Osteoblast (primary cell): ENCODE results near the gene CFAP141. TPM values are rescaled to one million over a fixed set of nuclear protein-coding genes. Genes with fewer than 3 reads are reported as not detected.
A peak's percentile ranks its signal among the peaks of the same experiment; 100 is the strongest.

ENCODE experiments used
- DNase-seq: peaks from one replicate; pipeline ENCODE4 v3.0.0; 2011; ENCODE audit warnings: low spot score, mixed read lengths; ENCODE audit not compliant: insufficient read length; ENCODE audit errors: missing footprints
- H2AFZ ChIP-seq: 2 replicates; pipeline ENCODE4 v1.6.0; 2011; ENCODE audit warnings: mild to moderate bottlenecking, low read length
- H3K27ac ChIP-seq: 2 replicates; pipeline ENCODE4 v1.5.1; 2011; ENCODE audit warnings: mild to moderate bottlenecking, low read depth, low read length, moderate library complexity
- H3K27me3 ChIP-seq: 2 replicates; pipeline ENCODE4 v1.6.0; 2012; ENCODE audit warnings: mild to moderate bottlenecking, control low read depth, inconsistent platforms, low read length, moderate library complexity; ENCODE audit not compliant: insufficient read depth
- H3K36me3 ChIP-seq: 2 replicates; pipeline ENCODE4 v1.5.1; 2011; ENCODE audit warnings: mild to moderate bottlenecking, low read length, control low read depth, moderate library complexity; ENCODE audit not compliant: insufficient read depth
- H3K4me1 ChIP-seq: 2 replicates; pipeline ENCODE4 v1.5.1; 2011; ENCODE audit warnings: mild to moderate bottlenecking, low read length, control low read depth, moderate library complexity; ENCODE audit not compliant: insufficient read depth
- H3K4me2 ChIP-seq: 2 replicates; pipeline ENCODE4 v1.6.0; 2011; ENCODE audit warnings: mild to moderate bottlenecking, low read length; ENCODE audit not compliant: insufficient read depth
- H3K4me3 ChIP-seq: fragments of 200-600 bp; sonication (generic); 3 replicates; pipeline ENCODE4 v1.5.1; 2012; ENCODE audit warnings: mild to moderate bottlenecking, low read length, inconsistent platforms; ENCODE audit not compliant: insufficient read depth
- H3K79me2 ChIP-seq: 2 replicates; pipeline ENCODE4 v1.6.0; 2012; ENCODE audit warnings: mild to moderate bottlenecking, low read length, control low read depth, inconsistent platforms; ENCODE audit not compliant: insufficient read depth
- H3K9me3 ChIP-seq: 2 replicates; pipeline ENCODE4 v1.5.1; 2011; ENCODE audit warnings: low read depth, low read length, control low read depth
- H4K20me1 ChIP-seq: 2 replicates; pipeline ENCODE4 v1.6.0; 2012; ENCODE audit warnings: mild to moderate bottlenecking, low read length, control low read depth; ENCODE audit not compliant: insufficient read depth
- total RNA-seq: library from RNA; depleted of rRNA; stranded (reverse); fragments of >200 nt; gene quantifications from 2 replicates; pipeline ENCODE4 v1.2.3, GENCODE V29; 2012
- TF ChIP-seq, protein P1 (sequence below): IDR thresholded peaks from 2 replicates; pipeline ENCODE4 v1.5.1; 2011; ENCODE audit warnings: mild to moderate bottlenecking, low read depth, low read length, moderate library complexity; ENCODE audit errors: extremely low read depth

Gene CFAP141
- total RNA-seq, 1 donor, result not detected

GRCh38 chr1:154218545-154218944, 12.4 kb upstream of the CFAP141 start:
- Histone ChIP-seq H3K4me2 (peak overlapping the region; percentile 84), H4K20me1 (peaks cover 40% of the 10 kb centered on the region), H2AFZ (no peak overlapping the region), H3K27me3 (no peaks in the 10 kb centered on the region), H3K36me3 (peaks cover 37% of the 10 kb centered on the region), H3K27ac (peak overlapping the region; percentile 100), H3K4me3 (peak overlapping the region; percentile 96), H3K79me2 (peaks cover 74% of the 10 kb centered on the region), H3K9me3 (no peaks in the 10 kb centered on the region), H3K4me1 (peaks cover 39% of the 10 kb centered on the region)
- DNase-seq, result no peak
- TF ChIP-seq, protein P1, sequence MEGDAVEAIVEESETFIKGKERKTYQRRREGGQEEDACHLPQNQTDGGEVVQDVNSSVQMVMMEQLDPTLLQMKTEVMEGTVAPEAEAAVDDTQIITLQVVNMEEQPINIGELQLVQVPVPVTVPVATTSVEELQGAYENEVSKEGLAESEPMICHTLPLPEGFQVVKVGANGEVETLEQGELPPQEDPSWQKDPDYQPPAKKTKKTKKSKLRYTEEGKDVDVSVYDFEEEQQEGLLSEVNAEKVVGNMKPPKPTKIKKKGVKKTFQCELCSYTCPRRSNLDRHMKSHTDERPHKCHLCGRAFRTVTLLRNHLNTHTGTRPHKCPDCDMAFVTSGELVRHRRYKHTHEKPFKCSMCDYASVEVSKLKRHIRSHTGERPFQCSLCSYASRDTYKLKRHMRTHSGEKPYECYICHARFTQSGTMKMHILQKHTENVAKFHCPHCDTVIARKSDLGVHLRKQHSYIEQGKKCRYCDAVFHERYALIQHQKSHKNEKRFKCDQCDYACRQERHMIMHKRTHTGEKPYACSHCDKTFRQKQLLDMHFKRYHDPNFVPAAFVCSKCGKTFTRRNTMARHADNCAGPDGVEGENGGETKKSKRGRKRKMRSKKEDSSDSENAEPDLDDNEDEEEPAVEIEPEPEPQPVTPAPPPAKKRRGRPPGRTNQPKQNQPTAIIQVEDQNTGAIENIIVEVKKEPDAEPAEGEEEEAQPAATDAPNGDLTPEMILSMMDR, result no peak

GRCh38 chr1:154213274-154213673, 7.1 kb upstream of the CFAP141 start:
- H3K27ac ChIP-seq, result peak overlapping the region; percentile 28
- H4K20me1 ChIP-seq, result peaks cover 26% of the 10 kb centered on the region
- DNase-seq, result peak; percentile 93
- H2AFZ ChIP-seq, result no peak overlapping the region
- H3K4me3 ChIP-seq, result no peak overlapping the region
- H3K79me2 ChIP-seq, result peaks cover 30% of the 10 kb centered on the region
- no peaks in the 10 kb centered on the region for H3K27me3 ChIP-seq
- TF ChIP-seq, protein P1, result no peak
- no peaks in the 10 kb centered on the region for H3K9me3 ChIP-seq
- peaks cover 74% of the 10 kb centered on the region for H3K36me3 ChIP-seq
- H3K4me1 ChIP-seq, result peaks cover 17% of the 10 kb centered on the region
- H3K4me2 ChIP-seq, result no peak overlapping the region

DNA sequence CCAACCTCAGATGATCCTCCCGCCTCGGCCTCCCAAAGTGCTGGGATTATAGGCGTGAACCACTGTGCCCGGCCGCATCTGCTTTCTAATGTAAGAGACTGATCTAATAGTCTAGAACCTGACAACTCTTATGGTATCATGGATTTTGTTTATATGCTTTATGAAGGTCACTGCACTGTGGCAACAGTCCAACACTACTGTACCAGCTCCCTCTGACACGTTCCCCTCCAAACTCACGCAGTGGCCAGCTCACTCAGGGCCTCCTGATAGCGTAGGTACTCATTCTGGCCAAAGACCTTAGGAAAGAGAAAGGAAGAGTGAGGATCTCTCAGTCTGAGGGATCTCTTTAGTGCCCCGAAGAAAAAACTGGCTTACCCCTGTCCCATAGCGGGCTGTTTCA, 6.0 kb upstream of the CFAP141 start:
- Histone ChIP-seq H3K79me2 (peaks cover 18% of the 10 kb centered on the region), H3K4me2 (no peak overlapping the region), H4K20me1 (peaks cover 18% of the 10 kb centered on the region), H3K36me3 (peaks cover 74% of the 10 kb centered on the region), H2AFZ (no peak overlapping the region), H3K4me3 (no peak overlapping the region), H3K27ac (no peak overlapping the region), H3K27me3 (no peaks in the 10 kb centered on the region), H3K4me1 (peaks cover 15% of the 10 kb centered on the region), H3K9me3 (no peaks in the 10 kb centered on the region)
- TF ChIP-seq, protein P1, result no peak
- no peak for DNase-seq

GRCh38 chr1:154208677-154209388, 2.7 kb upstream of the CFAP141 start:
- Histone ChIP-seq H3K4me2 (no peak overlapping the region), H3K4me3 (no peak overlapping the region), H3K36me3 (peaks cover 73% of the 10 kb centered on the region), H3K27ac (no peak overlapping the region), H3K9me3 (no peaks in the 10 kb centered on the region), H3K79me2 (peaks cover 6% of the 10 kb centered on the region), H2AFZ (no peak overlapping the region), H3K27me3 (no peaks in the 10 kb centered on the region), H3K4me1 (peaks cover 10% of the 10 kb centered on the region), H4K20me1 (peaks cover 10% of the 10 kb centered on the region)
- DNase-seq, result no peak
- TF ChIP-seq, protein P1, result no peak
